Measurements from ENCODE around the gene KCNJ14.

Gene KCNJ14

DNA sequence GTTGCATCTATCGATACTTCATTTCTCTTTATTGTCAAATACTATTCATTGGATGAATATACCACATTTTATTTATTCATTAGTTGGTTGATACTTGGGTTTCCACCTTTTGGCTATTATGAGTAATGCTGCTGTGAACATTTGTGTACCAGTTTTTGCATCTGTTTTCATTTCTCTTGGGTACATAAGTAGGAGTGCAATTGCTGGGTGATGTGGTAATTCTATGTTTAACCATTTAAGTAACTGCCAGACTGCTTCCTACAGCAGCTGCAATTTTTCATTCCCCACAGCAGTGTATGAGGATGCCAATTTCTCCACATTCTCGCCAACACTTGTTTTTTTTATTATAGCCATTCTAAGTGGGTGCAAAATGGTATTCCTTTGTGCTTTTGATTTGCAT, 2.6 kb downstream of the KCNJ14 start:
- TF ChIP-seq, protein P1, sequence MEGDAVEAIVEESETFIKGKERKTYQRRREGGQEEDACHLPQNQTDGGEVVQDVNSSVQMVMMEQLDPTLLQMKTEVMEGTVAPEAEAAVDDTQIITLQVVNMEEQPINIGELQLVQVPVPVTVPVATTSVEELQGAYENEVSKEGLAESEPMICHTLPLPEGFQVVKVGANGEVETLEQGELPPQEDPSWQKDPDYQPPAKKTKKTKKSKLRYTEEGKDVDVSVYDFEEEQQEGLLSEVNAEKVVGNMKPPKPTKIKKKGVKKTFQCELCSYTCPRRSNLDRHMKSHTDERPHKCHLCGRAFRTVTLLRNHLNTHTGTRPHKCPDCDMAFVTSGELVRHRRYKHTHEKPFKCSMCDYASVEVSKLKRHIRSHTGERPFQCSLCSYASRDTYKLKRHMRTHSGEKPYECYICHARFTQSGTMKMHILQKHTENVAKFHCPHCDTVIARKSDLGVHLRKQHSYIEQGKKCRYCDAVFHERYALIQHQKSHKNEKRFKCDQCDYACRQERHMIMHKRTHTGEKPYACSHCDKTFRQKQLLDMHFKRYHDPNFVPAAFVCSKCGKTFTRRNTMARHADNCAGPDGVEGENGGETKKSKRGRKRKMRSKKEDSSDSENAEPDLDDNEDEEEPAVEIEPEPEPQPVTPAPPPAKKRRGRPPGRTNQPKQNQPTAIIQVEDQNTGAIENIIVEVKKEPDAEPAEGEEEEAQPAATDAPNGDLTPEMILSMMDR (IDR thresholded peaks at IDR 0.05; ENCODE audit: low read depth, low read length, missing control alignments) = no peak
- H3K4me3 ChIP-seq (replicated peaks; ENCODE audit: low read depth, low read length) = no peak overlapping the region
- DNase-seq (ENCODE audit: extremely low read depth, low read depth) = no peak

DNA sequence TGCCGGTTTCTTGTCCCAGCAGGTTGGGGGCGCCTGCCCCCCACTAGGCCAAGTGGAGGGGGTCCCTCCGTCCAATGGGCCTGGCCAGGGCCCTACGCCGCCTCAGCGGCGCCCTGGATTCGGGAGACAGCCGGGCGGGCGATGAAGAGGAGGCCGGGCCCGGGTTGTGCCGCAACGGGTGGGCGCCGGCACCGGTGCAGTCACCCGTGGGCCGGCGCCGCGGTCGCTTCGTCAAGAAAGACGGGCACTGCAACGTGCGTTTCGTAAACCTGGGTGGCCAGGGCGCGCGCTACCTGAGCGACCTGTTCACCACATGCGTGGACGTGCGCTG, 6.2 kb downstream of the KCNJ14 start:
- no peak for DNase-seq (ENCODE audit: extremely low read depth, low read depth)
- TF ChIP-seq, protein P1 (IDR thresholded peaks at IDR 0.05; ENCODE audit: low read depth, low read length, missing control alignments) = no peak

DNA sequence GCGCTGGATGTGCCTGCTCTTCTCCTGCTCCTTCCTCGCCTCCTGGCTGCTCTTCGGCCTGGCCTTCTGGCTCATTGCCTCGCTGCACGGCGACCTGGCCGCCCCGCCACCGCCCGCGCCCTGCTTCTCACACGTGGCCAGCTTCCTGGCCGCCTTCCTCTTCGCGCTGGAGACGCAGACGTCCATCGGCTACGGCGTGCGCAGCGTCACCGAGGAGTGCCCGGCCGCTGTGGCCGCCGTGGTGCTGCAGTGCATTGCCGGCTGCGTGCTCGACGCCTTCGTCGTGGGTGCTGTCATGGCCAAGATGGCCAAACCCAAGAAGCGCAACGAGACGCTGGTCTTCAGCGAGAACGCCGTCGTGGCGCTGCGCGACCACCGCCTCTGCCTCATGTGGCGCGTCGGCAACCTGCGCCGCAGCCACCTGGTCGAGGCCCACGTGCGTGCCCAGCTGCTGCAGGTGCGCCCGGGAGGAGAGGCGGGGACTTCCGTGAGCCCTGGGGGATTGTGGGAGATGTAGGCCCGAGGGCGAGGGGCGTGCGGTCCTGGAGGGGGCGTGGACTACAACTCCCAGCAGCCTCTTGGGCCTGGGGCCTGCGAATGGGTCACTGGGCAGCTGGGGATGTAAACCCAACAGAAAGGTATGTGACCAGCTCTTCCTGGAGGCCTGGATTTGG, 6.7 kb downstream of the KCNJ14 start:
- DNase-seq (ENCODE audit: extremely low read depth, low read depth) = no peak
- TF ChIP-seq, protein P1 (IDR thresholded peaks at IDR 0.05; ENCODE audit: low read depth, low read length, missing control alignments) = no peak
- H3K4me3 ChIP-seq (replicated peaks; ENCODE audit: low read depth, low read length) = no peak overlapping the region

More for the DNA sequence above, 6.2 kb downstream of the KCNJ14 start:
- no peak overlapping the region for H3K4me3 ChIP-seq (replicated peaks; ENCODE audit: low read depth, low read length)

DNA sequence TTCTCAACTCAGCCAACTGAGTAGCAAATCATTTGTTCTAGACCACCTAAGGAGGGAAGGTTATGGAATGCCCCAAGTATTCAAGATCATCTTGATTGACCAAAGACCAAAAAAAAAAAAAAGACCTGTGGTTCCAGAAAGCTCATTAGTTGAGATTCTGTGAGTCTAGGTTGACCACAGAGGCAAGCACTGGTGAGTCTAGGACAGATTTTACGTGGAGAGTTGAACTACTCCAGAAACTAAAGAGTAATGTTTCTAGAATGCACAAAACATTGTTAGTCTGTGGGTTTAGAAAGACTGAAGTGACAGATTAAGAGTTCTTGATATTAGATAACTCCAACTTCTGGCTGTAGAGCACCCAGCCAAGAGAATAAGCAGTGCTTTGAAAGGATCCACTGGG, 9.8 kb downstream of the KCNJ14 start:
- DNase-seq (ENCODE audit: extremely low read depth, low read depth) = no peak
- no peak overlapping the region for H3K4me3 ChIP-seq (replicated peaks; ENCODE audit: low read depth, low read length)
- TF ChIP-seq, protein P1 (IDR thresholded peaks at IDR 0.05; ENCODE audit: low read depth, low read length, missing control alignments) = no peak

DNA sequence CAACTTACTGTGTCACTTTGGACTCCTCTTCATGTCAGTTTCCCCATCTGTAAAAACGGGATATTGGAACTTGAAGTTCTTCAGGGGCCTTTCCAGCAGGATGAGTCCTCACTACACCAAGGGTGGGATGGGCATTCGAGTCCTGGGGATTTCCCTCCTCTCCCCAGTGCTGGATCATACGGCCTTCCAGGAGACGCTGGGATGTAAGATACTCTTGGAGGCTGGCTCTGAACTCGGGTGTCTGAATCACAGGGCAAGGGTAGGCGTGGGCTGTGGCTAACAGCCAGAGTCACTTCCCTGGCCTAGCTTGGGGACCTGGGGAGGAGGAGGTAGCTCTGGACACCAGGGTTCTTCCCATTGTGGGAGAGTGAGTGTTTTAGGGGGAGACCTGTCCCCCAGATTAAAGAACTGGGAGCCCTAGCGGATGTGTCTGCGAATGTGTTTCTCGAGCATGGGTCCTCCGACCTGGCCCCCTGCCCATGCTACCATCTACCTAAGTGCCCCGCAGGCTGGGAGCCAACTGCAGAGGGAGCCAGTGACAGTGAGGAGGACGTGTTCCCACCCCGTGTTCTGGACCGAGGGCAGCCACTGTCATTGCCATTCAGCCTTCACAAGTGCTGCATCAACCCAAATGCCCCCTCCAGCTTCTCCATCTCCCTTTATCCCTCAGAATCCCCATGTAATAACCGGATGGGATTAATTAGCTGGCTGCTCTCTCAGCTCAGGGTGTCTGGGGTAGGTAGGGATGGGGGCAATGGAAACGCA, 11.4 kb downstream of the KCNJ14 start:
- TF ChIP-seq, protein P1 (IDR thresholded peaks at IDR 0.05; ENCODE audit: low read depth, low read length, missing control alignments) = no peak
- no peak for DNase-seq (ENCODE audit: extremely low read depth, low read depth)
- H3K4me3 ChIP-seq (replicated peaks; ENCODE audit: low read depth, low read length) = no peak overlapping the region

DNA sequence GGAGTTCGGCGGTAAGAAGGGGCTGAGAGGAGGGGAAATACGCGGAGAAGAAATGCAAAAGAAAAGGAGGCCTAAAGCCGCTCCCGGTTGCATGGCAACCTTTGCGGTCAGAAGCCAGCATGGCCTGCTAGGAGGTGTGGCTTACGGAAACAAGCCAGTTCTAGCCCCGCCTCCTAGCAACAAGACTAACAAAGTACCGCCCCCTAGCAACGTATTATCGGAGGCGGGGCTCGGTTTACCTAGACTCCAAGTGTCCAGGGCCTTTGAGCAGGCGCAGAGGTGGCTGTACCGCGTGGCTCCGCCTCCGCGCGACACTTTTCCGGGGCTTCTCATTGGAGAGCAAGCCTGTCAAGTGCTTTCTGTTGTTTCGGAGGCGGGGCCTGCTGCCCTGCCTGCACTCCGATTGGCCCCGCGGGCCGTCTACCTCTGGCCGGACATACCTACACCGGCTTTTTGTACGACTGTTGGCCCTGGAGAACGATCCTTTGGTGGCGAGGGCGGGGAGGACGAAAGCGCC, 13.5 kb downstream of the KCNJ14 start:
- H3K4me3 ChIP-seq (replicated peaks; ENCODE audit: low read depth, low read length) = peak overlapping the region; percentile 58
- DNase-seq (ENCODE audit: extremely low read depth, low read depth) = peak; percentile 98
- TF ChIP-seq, protein P1 (IDR thresholded peaks at IDR 0.05; ENCODE audit: low read depth, low read length, missing control alignments) = no peak

Measured in HFF-Myc (cell line).